Activated CD8-positive, alpha-beta T cell treated with anti-CD3 and anti-CD28 coated beads for 36 hours (primary cell): ENCODE results near the gene ZNF688. TPM values are rescaled to one million over a fixed set of nuclear protein-coding genes. Genes with fewer than 3 reads are reported as not detected.

Experiments used
- ATAC-seq: fragments of 200-7000 bp; cut with Tn5 transposase; one replicate; pipeline ENCODE4 v1.10.0; 2021; ENCODE audit warnings: mild to moderate bottlenecking, moderate library complexity
- CTCF ChIA-PET: fragments of 350-600 bp; sonication (Branson Sonifier 250); formaldehyde crosslinking; loops from one replicate; lab custom pipeline; 2021; ENCODE audit warnings: antibody characterized with exemption; lab: Charles Lee
- POLR2A ChIA-PET: fragments of 350-600 bp; sonication (Branson Sonifier 250); formaldehyde crosslinking; loops from one replicate; lab custom pipeline; 2021; ENCODE audit warnings: antibody characterized with exemption; lab: Charles Lee
- DNase-seq: peaks from one replicate; pipeline ENCODE4 v3.0.0-alpha.2; 2020
- H3K27ac Mint-ChIP-seq: one replicate; pipeline ENCODE4 v1.8.0; 2021; ENCODE audit warnings: mild to moderate bottlenecking, mixed read lengths
- H3K27me3 Mint-ChIP-seq: one replicate; pipeline ENCODE4 v1.8.0; 2021; ENCODE audit warnings: mixed read lengths
- H3K36me3 Mint-ChIP-seq: one replicate; pipeline ENCODE4 v1.8.0; 2021; ENCODE audit warnings: low read depth, mixed read lengths
- H3K4me1 Mint-ChIP-seq: one replicate; pipeline ENCODE4 v1.8.0; 2021; ENCODE audit warnings: low read depth, mixed read lengths
- H3K4me3 Mint-ChIP-seq: one replicate; pipeline ENCODE4 v1.8.0; 2021; ENCODE audit warnings: mild to moderate bottlenecking, moderate library complexity, mixed read lengths
- H3K9me3 Mint-ChIP-seq: one replicate; pipeline ENCODE4 v1.8.0; 2021; ENCODE audit warnings: mixed read lengths
- CTCF ChIP-seq: fragments of 200-600 bp; IDR thresholded peaks from one replicate; pipeline ENCODE4 v1.8.0; 2022; ENCODE audit warnings: antibody characterized with exemption, mild to moderate bottlenecking
- intact Hi-C: fragments of 100-400 bp; cut with micrococcal nuclease; formaldehyde crosslinking; loops from one replicate; pipeline ENCODE4 v1.10.0; 2022
- total RNA-seq, 2 experiments: library from RNA; stranded (reverse); gene quantifications; one replicate each; pipeline ENCODE4 v1.2.3, GENCODE V29; 2021

ZNF688 gene
- total RNA-seq, 2 experiments from 2014 or later: 4.7 to 5.5 TPM

DNA sequence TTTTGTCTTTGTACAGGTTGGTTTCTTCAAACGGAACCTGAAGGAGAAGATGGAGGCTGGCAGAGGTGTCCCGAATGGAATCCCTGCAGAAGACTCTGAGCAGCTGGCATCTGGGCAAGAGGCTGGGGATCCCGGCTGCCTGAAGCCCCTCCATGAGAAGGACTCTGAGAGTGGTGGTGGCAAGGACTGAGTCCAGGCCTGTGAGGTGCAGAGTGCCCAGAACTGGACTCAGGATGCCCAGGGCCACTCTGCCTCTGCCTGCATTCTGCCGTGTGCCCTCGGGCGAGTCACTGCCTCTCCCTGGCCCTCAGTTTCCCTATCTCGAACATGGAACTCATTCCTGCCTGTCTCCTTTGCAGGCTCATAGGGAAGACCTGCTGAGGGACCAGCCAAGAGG is 50.0 kb downstream of the ZNF688 start:
- ChIA-PET POLR2A (interaction anchor here (0.6 kb wide), 1 partner anchor 77 kb away, joined by 3 read pairs; no protein-coding TSS in a partner anchor), CTCF (no interaction called here)
- DNase-seq (no peak), ATAC-seq (no peak)
- H3K4me3 Mint-ChIP-seq: no peak overlapping the region
- no peaks in the 10 kb centered on the region for H3K27me3 Mint-ChIP-seq
- H3K9me3 Mint-ChIP-seq: no peaks in the 10 kb centered on the region
- intact Hi-C loops: no loop called here
- H3K4me1 Mint-ChIP-seq: peaks cover 11% of the 10 kb centered on the region
- peaks cover 44% of the 10 kb centered on the region for H3K36me3 Mint-ChIP-seq
- H3K27ac Mint-ChIP-seq: no peak overlapping the region
- no peak for TF ChIP-seq CTCF

Other genes starting within 250 kb of the ZNF688 start
- gene CD2BP2, start 216.4 kb downstream of the ZNF688 start, total RNA-seq: 10 to 100 TPM; 43.8 to 44.5 TPM
- 10 to 100 TPM; 39.7 to 41.3 TPM for gene TBC1D10B, start 201.2 kb downstream of the ZNF688 start, total RNA-seq
- 1 to 10 TPM in 1 of 2 experiments, under 1 TPM in 1; 0.87 to 1.2 TPM for gene MYL11, start 196.9 kb downstream of the ZNF688 start, total RNA-seq
- 100 to 1,000 TPM; 163 to 169 TPM for gene SEPTIN1, start 189.2 kb downstream of the ZNF688 start, total RNA-seq
- gene ZNF48, start 176.3 kb downstream of the ZNF688 start, total RNA-seq: 10 to 100 TPM; 10.4 to 10.9 TPM
- 1 to 10 TPM; 5.4 to 6.6 TPM for gene ZNF771, start 164.1 kb downstream of the ZNF688 start, total RNA-seq
- gene DCTPP1, start 141.7 kb downstream of the ZNF688 start, total RNA-seq: 100 to 1,000 TPM in 1 of 2 experiments, 10 to 100 TPM in 1; 98.4 to 105 TPM
- gene SEPHS2, start 125.8 kb downstream of the ZNF688 start, total RNA-seq: 10 to 100 TPM; 51.8 to 54.0 TPM
- gene ITGAL, start 99.0 kb downstream of the ZNF688 start, total RNA-seq: 100 to 1,000 TPM; 274 to 285 TPM
- 1 to 10 TPM; 8.3 to 9.2 TPM for gene ZNF768, start 45.1 kb downstream of the ZNF688 start, total RNA-seq
- gene ZNF747, start 36.9 kb downstream of the ZNF688 start, total RNA-seq: 1 to 10 TPM; 6.7 to 7.9 TPM
- 10 to 100 TPM in 1 of 2 experiments, 1 to 10 TPM in 1; 9.7 to 10.4 TPM for gene ZNF764, start 13.3 kb downstream of the ZNF688 start, total RNA-seq
- 10 to 100 TPM in 1 of 2 experiments, 1 to 10 TPM in 1; 8.8 to 10.3 TPM for gene ZNF785, start 14.0 kb upstream of the ZNF688 start, total RNA-seq
- gene ZNF689, start 38.7 kb upstream of the ZNF688 start, total RNA-seq: 10 to 100 TPM in 1 of 2 experiments, 1 to 10 TPM in 1; 9.8 to 11.3 TPM
- 10 to 100 TPM; 74.0 to 76.6 TPM for gene PRR14, start 79.2 kb upstream of the ZNF688 start, total RNA-seq
- gene FBRS, start 86.7 kb upstream of the ZNF688 start, total RNA-seq: 10 to 100 TPM; 80.3 to 85.8 TPM
- gene SRCAP, start 127.5 kb upstream of the ZNF688 start, total RNA-seq: 10 to 100 TPM; 57.2 to 64.7 TPM
- 10 to 100 TPM; 27.8 to 30.3 TPM for gene PHKG2, start 176.7 kb upstream of the ZNF688 start, total RNA-seq
- gene CFAP119, start 190.3 kb upstream of the ZNF688 start, total RNA-seq: 1 to 10 TPM; 3.8 to 3.9 TPM
- 10 to 100 TPM; 63.2 to 68.1 TPM for gene RNF40, start 190.6 kb upstream of the ZNF688 start, total RNA-seq
- gene ZNF629, start 215.5 kb upstream of the ZNF688 start, total RNA-seq: 1 to 10 TPM; 2.8 to 3.2 TPM